Erythroblast (primary cell): ENCODE data around the gene BPI.
"Not testable (repeated sequence)": the region's sequence is repeated elsewhere in the genome, so short reads cannot be mapped to it uniquely, and the experiment has no call there.

Source experiments
- DNase-seq, 2 experiments: peaks; one replicate each; lab custom pipeline; 2025; lab: John Stamatoyannopoulos, UW
- GATA1 ChIP-seq: IDR thresholded peaks from 2 replicates; pipeline ENCODE4 v1.6.1; 2011; ENCODE audit warnings: low read depth, mild to moderate bottlenecking, control low read depth, low read length, moderate library complexity
- POLR2A ChIP-seq: IDR thresholded peaks from 2 replicates; pipeline ENCODE4 v1.6.1; 2011; ENCODE audit warnings: mild to moderate bottlenecking, low read length

Gene BPI

GRCh38 chr20:38303908-38304379, at the start of gene BPI:
BPI (plus strand) TSS chr20:38304156; CDS start chr20:38304224, 68 bp downstream.
- TF ChIP-seq GATA1 (no peak), POLR2A (no peak)
- no peak for DNase-seq

- not testable (repeated sequence) for DNase-seq
Observed at GRCh38 chr20:38254621-38255020, 49.3 kb upstream of the BPI start.

GRCh38 chr20:38255393-38255792, 48.6 kb upstream of the BPI start:
- no peak for DNase-seq

GRCh38 chr20:38256021-38256420, 47.9 kb upstream of the BPI start:
- DNase-seq = no peak
- no peak for TF ChIP-seq GATA1

More at GRCh38 chr20:38255393-38255792, 48.6 kb upstream of the BPI start:
- TF ChIP-seq POLR2A = no peak
- no peak for TF ChIP-seq GATA1

- no peak for DNase-seq
- TF ChIP-seq POLR2A = no peak
- TF ChIP-seq GATA1 = no peak
Observed at GRCh38 chr20:38256966-38257365, 47.0 kb upstream of the BPI start.

- TF ChIP-seq POLR2A (no peak), GATA1 (no peak)
- no peak for DNase-seq
Observed at GRCh38 chr20:38258545-38259215, 45.3 kb upstream of the BPI start.

GRCh38 chr20:38260025-38260377, 44.0 kb upstream of the BPI start:
- no peak for TF ChIP-seq POLR2A
- TF ChIP-seq GATA1 = no peak
- DNase-seq = no peak

GRCh38 chr20:38260378-38261053, 43.4 kb upstream of the BPI start, which contains the start of gene KIAA1755:
KIAA1755 (minus strand) TSS chr20:38260735; CDS start chr20:38260500, 235 bp downstream.
- no peak for TF ChIP-seq GATA1
- TF ChIP-seq POLR2A = no peak
- DNase-seq = no peak

GRCh38 chr20:38261054-38261390, 42.9 kb upstream of the BPI start:
- DNase-seq = no peak
- TF ChIP-seq GATA1 = no peak

- TF ChIP-seq POLR2A (no peak), GATA1 (no peak)
- DNase-seq = no peak
Observed at GRCh38 chr20:38262931-38263330, 41.0 kb upstream of the BPI start.

GRCh38 chr20:38266426-38266825, 37.5 kb upstream of the BPI start:
- no peak for DNase-seq
- no peak for TF ChIP-seq POLR2A
- TF ChIP-seq GATA1 = no peak

- TF ChIP-seq POLR2A (no peak), GATA1 (no peak)
- no peak for DNase-seq
Observed at GRCh38 chr20:38267296-38267695, 36.7 kb upstream of the BPI start.

GRCh38 chr20:38267901-38268514, 35.9 kb upstream of the BPI start:
- DNase-seq = no peak
- no peak for TF ChIP-seq POLR2A
- TF ChIP-seq GATA1 = no peak

- no peak for TF ChIP-seq GATA1
- no peak for TF ChIP-seq POLR2A
- DNase-seq = no peak
Observed at GRCh38 chr20:38269040-38269439, 34.9 kb upstream of the BPI start.

- TF ChIP-seq GATA1 (no peak), POLR2A (no peak)
- DNase-seq = no peak
Observed at GRCh38 chr20:38269715-38270114, 34.2 kb upstream of the BPI start.
